ENCODE measurements around the gene RNF4.
"Not testable (repeated sequence)": the region's sequence is repeated elsewhere in the genome, so short reads cannot be mapped to it uniquely, and the experiment has no call there.

RNF4 gene

DNA sequence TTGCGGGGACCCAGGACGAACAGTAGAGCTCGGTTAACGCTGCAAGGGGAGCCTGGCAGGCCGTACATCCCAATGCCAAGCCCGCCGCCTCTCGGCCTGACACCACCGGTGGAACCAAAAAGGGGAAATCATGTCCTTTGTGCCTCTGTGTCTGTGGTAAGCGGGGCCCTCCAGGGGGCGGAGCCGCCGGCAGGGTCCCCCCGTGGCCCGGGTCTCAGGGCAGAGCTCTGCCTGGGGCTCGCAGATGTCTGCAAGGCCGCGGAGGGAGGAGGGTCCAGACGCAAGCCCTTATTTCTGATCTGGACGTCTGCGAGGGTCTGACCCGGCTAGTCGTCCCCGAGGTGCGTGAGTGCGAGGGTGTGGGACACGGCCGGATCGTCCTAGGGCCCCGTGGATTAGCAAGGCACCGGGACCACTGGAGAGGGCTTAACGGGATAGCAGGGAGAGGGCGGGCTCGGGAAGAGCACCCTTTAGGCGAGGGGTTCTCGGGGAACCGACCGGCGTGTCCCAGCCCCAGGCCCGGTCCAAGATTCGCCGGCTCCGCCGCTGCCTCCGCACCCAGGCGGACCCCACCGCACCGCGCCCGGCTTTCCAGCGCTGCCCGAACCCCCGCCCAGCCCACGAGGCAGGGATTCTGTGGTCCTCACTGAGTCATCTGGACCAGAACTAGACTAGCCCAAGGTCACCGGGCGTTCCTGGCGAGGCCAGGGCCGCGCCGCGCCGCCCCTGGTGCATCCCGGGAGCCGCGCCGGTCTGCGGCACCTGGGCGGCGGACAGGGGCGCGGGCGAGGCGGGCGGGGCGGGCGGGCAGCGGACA, 66.7 kb downstream of the RNF4 start:
- Histone ChIP-seq H3K79me2 (ENCODE audit: control insufficient read depth, insufficient read depth, low read length) (peaks cover 32% of the 10 kb centered on the region), H3K36me3 (ENCODE audit: control insufficient read depth, insufficient read depth, low read length) (no peaks in the 10 kb centered on the region), H3K27me3 (ENCODE audit: insufficient read depth, low read length, poor library complexity) (no peaks in the 10 kb centered on the region), H3K18ac (ENCODE audit: low read length) (peak overlapping the region; percentile 92), H3K27ac (ENCODE audit: low read depth, low read length) (peak overlapping the region; percentile 95), H4K8ac (ENCODE audit: low read depth, low read length) (peak overlapping the region; percentile 78), H2BK120ac (ENCODE audit: low read depth, low read length) (peak overlapping the region; percentile 37), H3K23ac (ENCODE audit: low read length) (peak overlapping the region; percentile 15), H3K4me1 (ENCODE audit: control insufficient read depth, low read depth, low read length) (no peaks in the 10 kb centered on the region), H4K5ac (ENCODE audit: low read length) (no peak overlapping the region), H2BK15ac (replicated peaks; ENCODE audit: low read depth) (no peak overlapping the region), H2BK5ac (ENCODE audit: low read length) (peak overlapping the region; percentile 65), H3K56ac (ENCODE audit: low read length) (peak overlapping the region; percentile 97), H3K4me3 (ENCODE audit: low read length) (peak overlapping the region; percentile 68), H3K4ac (ENCODE audit: low read depth, low read length) (peak overlapping the region; percentile 93), H3K4me2 (ENCODE audit: low read length) (peak overlapping the region; percentile 95), H3K9ac (ENCODE audit: low read length) (peak overlapping the region; percentile 98), H3K79me1 (ENCODE audit: low read length) (no peaks in the 10 kb centered on the region), H2AK5ac (ENCODE audit: low read length) (no peak overlapping the region)
- WGBS (ENCODE audit: extremely low coverage, insufficient coverage, low lambda C conversion rate) = no CpG with 5 or more reads among the region's 77 CpGs
- DNase-seq = peak; percentile 72

DNA sequence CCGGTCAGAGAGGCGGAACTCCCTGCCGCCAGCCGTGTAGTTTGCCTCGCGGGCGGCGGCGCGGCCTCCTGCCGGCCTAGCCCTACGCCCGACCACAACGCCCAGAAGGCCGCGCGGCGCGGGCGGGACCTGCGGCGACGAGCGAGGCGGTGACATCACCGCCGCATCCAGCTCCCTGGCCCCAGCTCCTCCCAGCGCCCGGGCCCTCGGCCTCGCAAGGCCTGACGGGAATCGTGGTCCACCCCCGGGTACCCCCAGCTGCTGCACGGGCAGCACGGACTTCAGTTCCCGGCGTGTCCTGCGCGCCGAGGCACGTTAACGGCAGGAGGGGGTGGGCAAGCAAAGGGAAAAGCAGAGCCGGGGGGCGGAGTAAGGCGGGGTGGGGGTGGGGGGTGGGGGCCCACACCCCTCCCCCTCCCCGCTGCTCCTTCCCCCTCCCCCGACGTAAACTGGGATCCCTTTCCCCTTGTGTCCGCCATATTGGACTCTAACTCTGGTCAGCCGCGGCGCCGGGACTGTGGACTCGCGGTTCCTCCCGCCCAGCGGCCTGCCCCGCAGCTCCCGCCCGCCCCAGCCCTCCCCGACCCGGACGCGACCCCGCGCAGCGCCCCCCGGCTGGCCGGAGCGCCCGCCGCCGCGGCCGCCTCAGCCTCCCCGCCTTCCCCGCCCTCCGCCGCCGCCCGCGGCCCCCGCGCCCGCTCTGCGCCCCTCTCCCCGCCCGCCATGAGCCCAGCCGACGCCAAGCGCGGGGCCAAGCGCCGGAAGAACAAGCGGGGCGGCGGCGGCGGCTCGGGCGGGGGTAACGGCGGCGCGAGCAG, 67.5 kb downstream of the RNF4 start, which contains the start of gene FAM193A:
Gene FAM193A (plus strand): TSS at position 455 of the 818 bp plus-strand sequence. CDS start 269 bp downstream, at position 724.
- H3K27ac ChIP-seq (ENCODE audit: low read depth, low read length) = peak within 1 kb of the TSS; percentile 95
- no peak within 1 kb of the TSS for H2AK5ac ChIP-seq (ENCODE audit: low read length)
- peak within 1 kb of the TSS; percentile 78 for H4K8ac ChIP-seq (ENCODE audit: low read depth, low read length)
- no peak within 1 kb of the TSS for H4K5ac ChIP-seq (ENCODE audit: low read length)
- peak within 1 kb of the TSS; percentile 96 for H3K4ac ChIP-seq (ENCODE audit: low read depth, low read length)
- peak within 1 kb of the TSS; percentile 89 for H3K23ac ChIP-seq (ENCODE audit: low read length)
- peaks cover 38% of the 10 kb centered on the region for H3K79me2 ChIP-seq (ENCODE audit: control insufficient read depth, insufficient read depth, low read length)
- peak within 1 kb of the TSS; percentile 99 for H3K18ac ChIP-seq (ENCODE audit: low read length)
- H2BK120ac ChIP-seq (ENCODE audit: low read depth, low read length) = peak within 1 kb of the TSS; percentile 93
- peak within 1 kb of the TSS; percentile 98 for H3K9ac ChIP-seq (ENCODE audit: low read length)
- H3K4me1 ChIP-seq (ENCODE audit: control insufficient read depth, low read depth, low read length) = no peaks in the 10 kb centered on the region
- peak within 1 kb of the TSS; percentile 97 for H3K56ac ChIP-seq (ENCODE audit: low read length)
- WGBS (ENCODE audit: extremely low coverage, insufficient coverage, low lambda C conversion rate) = no CpG with 5 or more reads among the region's 106 CpGs
- no peak within 1 kb of the TSS for H2BK15ac ChIP-seq (replicated peaks; ENCODE audit: low read depth)
- peak; percentile 100 for DNase-seq
- no peaks in the 10 kb centered on the region for H3K36me3 ChIP-seq (ENCODE audit: control insufficient read depth, insufficient read depth, low read length)
- H3K4me2 ChIP-seq (ENCODE audit: low read length) = peak within 1 kb of the TSS; percentile 95
- H3K27me3 ChIP-seq (ENCODE audit: insufficient read depth, low read length, poor library complexity) = no peaks in the 10 kb centered on the region
- H2BK5ac ChIP-seq (ENCODE audit: low read length) = peak within 1 kb of the TSS; percentile 65
- peak within 1 kb of the TSS; percentile 93 for H3K4me3 ChIP-seq (ENCODE audit: low read length)
- H3K79me1 ChIP-seq (ENCODE audit: low read length) = no peaks in the 10 kb centered on the region

GRCh38 chr4:2537011-2537830, 68.3 kb downstream of the RNF4 start:
- H2AK5ac ChIP-seq (ENCODE audit: low read length) = no peak overlapping the region
- no peaks in the 10 kb centered on the region for H3K27me3 ChIP-seq (ENCODE audit: insufficient read depth, low read length, poor library complexity)
- H3K4me2 ChIP-seq (ENCODE audit: low read length) = peak overlapping the region; percentile 28
- peak overlapping the region; percentile 99 for H3K18ac ChIP-seq (ENCODE audit: low read length)
- H3K36me3 ChIP-seq (ENCODE audit: control insufficient read depth, insufficient read depth, low read length) = no peaks in the 10 kb centered on the region
- H3K4me3 ChIP-seq (ENCODE audit: low read length) = peak overlapping the region; percentile 93
- peak overlapping the region; percentile 85 for H3K56ac ChIP-seq (ENCODE audit: low read length)
- peak overlapping the region; percentile 96 for H3K4ac ChIP-seq (ENCODE audit: low read depth, low read length)
- no CpG with 5 or more reads among the region's 103 CpGs for WGBS (ENCODE audit: extremely low coverage, insufficient coverage, low lambda C conversion rate)
- H3K79me1 ChIP-seq (ENCODE audit: low read length) = no peaks in the 10 kb centered on the region
- H4K8ac ChIP-seq (ENCODE audit: low read depth, low read length) = no peak overlapping the region
- no peak overlapping the region for H2BK5ac ChIP-seq (ENCODE audit: low read length)
- peak overlapping the region; percentile 77 for H3K9ac ChIP-seq (ENCODE audit: low read length)
- H3K27ac ChIP-seq (ENCODE audit: low read depth, low read length) = peak overlapping the region; percentile 87
- H2BK15ac ChIP-seq (replicated peaks; ENCODE audit: low read depth) = no peak overlapping the region
- peak overlapping the region; percentile 93 for H2BK120ac ChIP-seq (ENCODE audit: low read depth, low read length)
- H3K23ac ChIP-seq (ENCODE audit: low read length) = peak overlapping the region; percentile 89
- peaks cover 46% of the 10 kb centered on the region for H3K79me2 ChIP-seq (ENCODE audit: control insufficient read depth, insufficient read depth, low read length)
- peak; percentile 61 for DNase-seq
- H4K5ac ChIP-seq (ENCODE audit: low read length) = no peak overlapping the region
- H3K4me1 ChIP-seq (ENCODE audit: control insufficient read depth, low read depth, low read length) = no peaks in the 10 kb centered on the region

DNA sequence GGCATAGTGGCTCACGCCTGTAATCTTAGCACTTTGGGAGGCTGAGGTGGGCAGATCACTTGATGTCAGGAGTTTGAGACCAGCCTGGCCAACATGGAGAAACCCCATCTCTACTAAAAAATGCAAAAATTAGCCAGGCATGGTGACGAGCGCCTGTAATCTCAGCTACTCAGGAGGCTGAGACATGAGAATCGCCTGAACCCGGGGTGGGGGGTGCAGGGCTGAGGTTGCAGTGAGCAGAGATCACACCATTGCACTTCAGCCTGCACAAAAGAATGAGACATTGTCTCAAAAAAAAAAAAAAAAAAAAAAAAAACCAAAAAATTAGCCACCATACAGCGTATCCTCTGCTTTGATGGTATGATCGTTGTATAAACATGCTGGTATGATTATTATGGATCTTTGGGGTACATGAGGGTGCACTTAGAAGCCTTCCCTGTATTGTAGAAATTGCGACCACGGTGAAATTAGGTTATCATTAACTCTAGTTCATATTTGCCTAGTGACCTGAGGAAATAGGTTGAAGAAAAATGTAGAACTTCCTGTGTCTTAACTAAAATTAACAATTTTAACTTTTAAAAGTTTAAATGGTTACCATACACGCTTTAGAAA, 74.8 kb downstream of the RNF4 start:
- no CpG with 5 or more reads among the region's 10 CpGs for WGBS (ENCODE audit: extremely low coverage, insufficient coverage, low lambda C conversion rate)
- H3K27ac ChIP-seq (ENCODE audit: low read depth, low read length); H2AK5ac ChIP-seq (ENCODE audit: low read length); H2BK5ac ChIP-seq (ENCODE audit: low read length); H3K23ac ChIP-seq (ENCODE audit: low read length); H2BK15ac ChIP-seq (replicated peaks; ENCODE audit: low read depth); H2BK120ac ChIP-seq (ENCODE audit: low read depth, low read length); H3K79me1 ChIP-seq (ENCODE audit: low read length); H4K8ac ChIP-seq (ENCODE audit: low read depth, low read length); H3K56ac ChIP-seq (ENCODE audit: low read length); H3K4me2 ChIP-seq (ENCODE audit: low read length); H3K4ac ChIP-seq (ENCODE audit: low read depth, low read length); H3K27me3 ChIP-seq (ENCODE audit: insufficient read depth, low read length, poor library complexity); DNase-seq; H3K36me3 ChIP-seq (ENCODE audit: control insufficient read depth, insufficient read depth, low read length); H4K5ac ChIP-seq (ENCODE audit: low read length); H3K9ac ChIP-seq (ENCODE audit: low read length); H3K4me1 ChIP-seq (ENCODE audit: control insufficient read depth, low read depth, low read length); H3K18ac ChIP-seq (ENCODE audit: low read length); H3K4me3 ChIP-seq (ENCODE audit: low read length): not testable (repeated sequence)
- H3K79me2 ChIP-seq (ENCODE audit: control insufficient read depth, insufficient read depth, low read length) = peaks cover 87% of the 10 kb centered on the region

- Histone ChIP-seq H3K23ac (ENCODE audit: low read length) (no peak overlapping the region), H3K4me2 (ENCODE audit: low read length) (no peak overlapping the region), H3K79me2 (ENCODE audit: control insufficient read depth, insufficient read depth, low read length) (peaks cover 81% of the 10 kb centered on the region)
Measured at GRCh38 chr4:2545321-2546013, 76.6 kb downstream of the RNF4 start.

More at GRCh38 chr4:2545321-2546013, 76.6 kb downstream of the RNF4 start:
- Histone ChIP-seq H3K56ac (ENCODE audit: low read length) (no peak overlapping the region), H2BK120ac (ENCODE audit: low read depth, low read length) (no peak overlapping the region), H3K27me3 (ENCODE audit: insufficient read depth, low read length, poor library complexity) (no peaks in the 10 kb centered on the region), H3K27ac (ENCODE audit: low read depth, low read length) (no peak overlapping the region), H3K4me3 (ENCODE audit: low read length) (no peak overlapping the region), H3K9ac (ENCODE audit: low read length) (no peak overlapping the region), H3K36me3 (ENCODE audit: control insufficient read depth, insufficient read depth, low read length) (no peaks in the 10 kb centered on the region), H4K8ac (ENCODE audit: low read depth, low read length) (no peak overlapping the region), H3K79me1 (ENCODE audit: low read length) (peaks cover 5% of the 10 kb centered on the region), H2BK5ac (ENCODE audit: low read length) (no peak overlapping the region), H2AK5ac (ENCODE audit: low read length) (no peak overlapping the region), H4K5ac (ENCODE audit: low read length) (no peak overlapping the region), H3K4me1 (ENCODE audit: control insufficient read depth, low read depth, low read length) (no peaks in the 10 kb centered on the region), H3K18ac (ENCODE audit: low read length) (no peak overlapping the region), H2BK15ac (replicated peaks; ENCODE audit: low read depth) (no peak overlapping the region), H3K4ac (ENCODE audit: low read depth, low read length) (no peak overlapping the region)
- WGBS (ENCODE audit: extremely low coverage, insufficient coverage, low lambda C conversion rate) = no CpG with 5 or more reads among the region's 7 CpGs
- DNase-seq = no peak
